Measurements from ENCODE around the gene PDLIM7.
A peak's percentile ranks its signal among the peaks of the same experiment; 100 is the strongest.

The PDLIM7 gene

GRCh38 chr5:177495243-177496060 is 2.0 kb downstream of the PDLIM7 start:
- peak; percentile 97 for DNase-seq (ENCODE audit: low read depth, low spot score)
- TF ChIP-seq CTCF (IDR thresholded peaks at IDR 0.05; ENCODE audit: low read depth, low read length), result no peak
- in situ Hi-C loops (cut with HindIII; ENCODE audit: low sequenced_read_pairs), result no loop called here
- H3K4me3 ChIP-seq (ENCODE audit: low read depth, low read length), result peak overlapping the region; percentile 65

- H3K4me3 ChIP-seq (ENCODE audit: low read depth, low read length), result peak overlapping the region; percentile 65
- peak; percentile 96 for DNase-seq (ENCODE audit: low read depth, low spot score)
- in situ Hi-C loops (cut with HindIII; ENCODE audit: low sequenced_read_pairs), result no loop called here
- TF ChIP-seq CTCF (IDR thresholded peaks at IDR 0.05; ENCODE audit: low read depth, low read length), result peak; percentile 45
These were observed 2.8 kb downstream of the PDLIM7 start for GRCh38 chr5:177494346-177495195.

- H3K4me3 ChIP-seq (ENCODE audit: low read depth, low read length), result no peak overlapping the region
- in situ Hi-C loops (cut with HindIII; ENCODE audit: low sequenced_read_pairs), result no loop called here
- no peak for DNase-seq (ENCODE audit: low read depth, low spot score)
- TF ChIP-seq CTCF (IDR thresholded peaks at IDR 0.05; ENCODE audit: low read depth, low read length), result no peak
These were observed 3.5 kb downstream of the PDLIM7 start for GRCh38 chr5:177493795-177494345.

- in situ Hi-C loops (cut with HindIII; ENCODE audit: low sequenced_read_pairs), result no loop called here
- H3K4me3 ChIP-seq (ENCODE audit: low read depth, low read length), result no peak overlapping the region
- DNase-seq (ENCODE audit: low read depth, low spot score), result no peak
- TF ChIP-seq CTCF (IDR thresholded peaks at IDR 0.05; ENCODE audit: low read depth, low read length), result no peak
These were observed 4.6 kb downstream of the PDLIM7 start for GRCh38 chr5:177492841-177493240.

GRCh38 chr5:177491983-177492746 is 5.2 kb downstream of the PDLIM7 start:
- DNase-seq (ENCODE audit: low read depth, low spot score), result no peak
- in situ Hi-C loops (cut with HindIII; ENCODE audit: low sequenced_read_pairs), result no loop called here
- no peak overlapping the region for H3K4me3 ChIP-seq (ENCODE audit: low read depth, low read length)
- TF ChIP-seq CTCF (IDR thresholded peaks at IDR 0.05; ENCODE audit: low read depth, low read length), result no peak

GRCh38 chr5:177491429-177491945 is 5.9 kb downstream of the PDLIM7 start:
- peak; percentile 56 for DNase-seq (ENCODE audit: low read depth, low spot score)
- in situ Hi-C loops (cut with HindIII; ENCODE audit: low sequenced_read_pairs), result no loop called here
- TF ChIP-seq CTCF (IDR thresholded peaks at IDR 0.05; ENCODE audit: low read depth, low read length), result peak; percentile 67
- H3K4me3 ChIP-seq (ENCODE audit: low read depth, low read length), result no peak overlapping the region

Measured in astrocyte of the spinal cord (primary cell).